RWPE2 (cell line): ENCODE data around the gene ZNF592.

Experiments
- ATAC-seq: fragments of 200-7000 bp; cut with Tn5 transposase; 3 replicates; pipeline ENCODE4 v1.9.1; 2021; ENCODE audit warnings: low read depth
- DNase-seq: peaks from one replicate; pipeline ENCODE4 v3.0.0-alpha.2; 2020; ENCODE audit warnings: low spot score
- H3K27ac ChIP-seq: fragments of 450-650 bp; 2 replicates; pipeline ENCODE4 v1.5.1; 2017; ENCODE audit warnings: mild to moderate bottlenecking; ENCODE audit not compliant: poor library complexity, severe bottlenecking
- H3K27me3 ChIP-seq: fragments of 250-450 bp; sonication (Bioruptor Pico); 2 replicates; pipeline ENCODE4 v1.5.1; 2021; ENCODE audit warnings: mild to moderate bottlenecking, moderate library complexity; ENCODE audit not compliant: insufficient read depth, poor library complexity, severe bottlenecking
- H3K36me3 ChIP-seq: fragments of 250-450 bp; sonication (Bioruptor Pico); 2 replicates; pipeline ENCODE4 v1.5.1; 2020; ENCODE audit warnings: low read depth, mild to moderate bottlenecking, moderate library complexity
- H3K4me1 ChIP-seq: fragments of 250-450 bp; sonication (Bioruptor Pico); 2 replicates; pipeline ENCODE4 v1.5.1; 2021; ENCODE audit warnings: mild to moderate bottlenecking, moderate library complexity; ENCODE audit not compliant: insufficient read depth, poor library complexity, severe bottlenecking
- H3K4me3 ChIP-seq: fragments of 250-450 bp; sonication (Bioruptor Pico); 2 replicates; pipeline ENCODE4 v1.5.1; 2021; ENCODE audit warnings: mild to moderate bottlenecking, moderate library complexity; ENCODE audit not compliant: severe bottlenecking
- H3K9me3 ChIP-seq: fragments of 250-450 bp; sonication (Bioruptor Pico); 2 replicates; pipeline ENCODE4 v1.5.1; 2021; ENCODE audit warnings: mild to moderate bottlenecking, moderate library complexity; ENCODE audit not compliant: severe bottlenecking
- CTCF ChIP-seq: fragments of 450-650 bp; IDR thresholded peaks from one replicate; pipeline ENCODE4 v1.5.1; 2017; ENCODE audit warnings: mild to moderate bottlenecking, moderate library complexity; ENCODE audit not compliant: poor library complexity, severe bottlenecking

The ZNF592 gene

GRCh38 chr15:84804005-84804900, 55.9 kb downstream of the ZNF592 start:
- no peaks in the 10 kb centered on the region for H3K4me1 ChIP-seq
- DNase-seq (no peak), ATAC-seq (no peak; the same call in 2 of the 3 replicates)
- no peaks in the 10 kb centered on the region for H3K9me3 ChIP-seq
- H3K36me3 ChIP-seq, result peaks cover 38% of the 10 kb centered on the region
- no peak for TF ChIP-seq CTCF
- H3K4me3 ChIP-seq, result no peak overlapping the region
- no peaks in the 10 kb centered on the region for H3K27me3 ChIP-seq
- H3K27ac ChIP-seq, result no peak overlapping the region

GRCh38 chr15:84805221-84805620, 56.8 kb downstream of the ZNF592 start:
- H3K4me1 ChIP-seq, result no peaks in the 10 kb centered on the region
- no peak for ATAC-seq
- no peak for DNase-seq
- peaks cover 28% of the 10 kb centered on the region for H3K36me3 ChIP-seq
- TF ChIP-seq CTCF, result no peak
- no peaks in the 10 kb centered on the region for H3K9me3 ChIP-seq
- H3K4me3 ChIP-seq, result no peak overlapping the region
- H3K27me3 ChIP-seq, result no peaks in the 10 kb centered on the region
- H3K27ac ChIP-seq, result no peak overlapping the region

GRCh38 chr15:84807228-84807627, 58.8 kb downstream of the ZNF592 start:
- H3K27ac ChIP-seq, result no peak overlapping the region

GRCh38 chr15:84810073-84810840, 61.9 kb downstream of the ZNF592 start:
- Histone ChIP-seq H3K4me1 (no peaks in the 10 kb centered on the region), H3K36me3 (peaks cover 5% of the 10 kb centered on the region), H3K27ac (no peak overlapping the region), H3K4me3 (no peak overlapping the region), H3K27me3 (no peaks in the 10 kb centered on the region), H3K9me3 (no peaks in the 10 kb centered on the region)
- no peak for DNase-seq
- ATAC-seq, result peak; percentile 34
- no peak for TF ChIP-seq CTCF

More at GRCh38 chr15:84807228-84807627, 58.8 kb downstream of the ZNF592 start:
- H3K27me3 ChIP-seq, result no peaks in the 10 kb centered on the region
- no peaks in the 10 kb centered on the region for H3K4me1 ChIP-seq
- H3K9me3 ChIP-seq, result no peaks in the 10 kb centered on the region
- no peak for TF ChIP-seq CTCF
- peaks cover 12% of the 10 kb centered on the region for H3K36me3 ChIP-seq
- no peak for ATAC-seq
- no peak for DNase-seq
- H3K4me3 ChIP-seq, result no peak overlapping the region
